IPS-NIHi7 (cell line): ENCODE measurements around the gene PPFIBP2.

Experiments
- DNase-seq: peaks from one replicate; pipeline ENCODE4 v3.0.0; 2012; ENCODE audit warnings: mixed read lengths; ENCODE audit errors: extremely low spot score

PPFIBP2 gene

DNA sequence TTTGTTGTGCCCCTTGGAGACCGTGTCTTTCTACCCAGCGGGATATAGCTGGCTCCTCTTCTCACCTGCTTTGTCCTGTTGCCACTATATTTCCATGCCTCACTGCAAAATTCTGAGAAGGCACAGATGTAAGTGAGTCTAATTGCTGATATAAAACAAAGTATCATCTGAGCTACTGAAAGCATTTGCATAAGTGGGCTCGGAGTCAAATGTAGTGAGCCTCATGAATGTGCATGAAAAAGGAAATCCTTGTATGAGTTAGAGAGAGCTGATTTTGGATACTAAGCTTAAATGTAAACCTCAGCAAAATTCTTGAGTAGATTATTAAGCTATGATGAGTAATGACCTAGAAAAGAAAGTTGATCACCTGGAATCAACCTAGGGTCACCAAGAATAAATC is 178.6 kb downstream of the PPFIBP2 start:
- no peak for DNase-seq

DNA sequence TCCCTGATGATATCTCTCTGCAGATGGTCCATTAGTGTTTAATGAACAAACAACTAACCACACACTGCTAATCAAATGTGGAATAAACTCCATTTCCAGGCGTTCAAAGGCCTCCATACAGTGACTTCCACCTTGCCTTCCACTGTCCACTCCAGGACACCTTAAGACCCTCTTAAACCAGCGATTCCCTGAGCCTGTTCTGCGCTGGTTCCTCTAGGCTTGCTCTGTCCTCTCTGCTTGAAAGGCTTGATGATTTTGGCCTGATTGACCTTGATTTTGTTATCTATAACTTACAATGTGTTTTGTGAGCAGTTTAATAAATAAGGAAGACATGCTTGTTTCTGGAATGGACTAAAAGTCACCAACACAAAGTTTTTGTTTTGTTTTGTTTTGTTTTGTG is 180.4 kb downstream of the PPFIBP2 start:
- no peak for DNase-seq

DNA sequence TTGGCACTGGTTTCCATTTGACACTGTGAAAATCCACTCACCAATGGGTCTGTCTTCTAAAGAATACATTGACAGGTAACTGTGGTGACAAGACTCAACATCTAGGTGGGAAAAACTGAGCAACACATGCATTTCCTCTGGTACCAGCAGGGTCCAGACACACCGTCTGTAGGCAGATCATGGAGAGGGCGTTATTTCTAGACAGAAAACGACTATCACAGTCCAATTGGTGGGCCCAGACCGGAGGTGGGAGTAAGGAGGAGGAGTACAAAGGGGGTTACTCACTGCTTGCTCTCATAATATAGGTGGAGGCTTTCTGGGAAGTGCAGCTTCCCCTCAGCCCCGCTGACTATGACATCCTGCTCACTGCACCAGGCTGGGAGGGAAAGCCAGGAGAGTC is 182.6 kb downstream of the PPFIBP2 start:
- DNase-seq: no peak
